Measurements from ENCODE around the gene RBPMS2. TPM values are rescaled to one million over a fixed set of nuclear protein-coding genes. Genes with fewer than 3 reads are reported as not detected.

RBPMS2 gene
- total RNA-seq, 4 donors from 2014 or later = 1.5 to 58.4 (median 6.4) TPM

DNA sequence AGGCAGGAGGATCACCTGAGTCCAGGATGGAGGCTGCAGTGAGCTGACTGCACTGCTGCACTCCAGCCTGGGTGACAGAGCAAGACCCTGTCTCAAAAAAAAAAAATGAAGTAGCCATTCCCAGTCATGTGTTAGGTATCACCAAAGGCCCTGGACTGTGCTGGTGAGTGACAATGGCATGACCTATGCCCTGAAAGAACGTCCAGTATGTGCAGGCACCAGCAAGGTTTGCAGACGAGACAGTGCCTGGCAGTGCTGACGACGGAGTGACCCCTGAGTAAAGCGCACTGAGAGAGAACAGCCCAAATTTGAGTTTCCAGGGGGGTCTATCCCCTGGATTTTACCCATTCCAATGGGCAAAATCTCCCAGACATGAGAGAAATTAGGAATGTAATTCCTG is 45.2 kb downstream of the RBPMS2 start:
- Histone ChIP-seq H3K36me3 (no peaks in the 10 kb centered on the region), H3K4me1 (no peaks in the 10 kb centered on the region), H3K4me3 (no peak overlapping the region), H3K9me3 (no peaks in the 10 kb centered on the region), H3K27ac (no peak overlapping the region), H3K27me3 (no peaks in the 10 kb centered on the region)
- no peak for DNase-seq
- intact Hi-C loops (cut with DNase I; ENCODE audit: low total_unique reads) = loop anchor here (2.0 to 10.0 kb wide), 3 partner anchors 43 to 175 kb away; no protein-coding TSS in a partner anchor
- no peak for TF ChIP-seq POLR2A (IDR thresholded peaks at IDR 0.05)
- TF ChIP-seq, protein P1, sequence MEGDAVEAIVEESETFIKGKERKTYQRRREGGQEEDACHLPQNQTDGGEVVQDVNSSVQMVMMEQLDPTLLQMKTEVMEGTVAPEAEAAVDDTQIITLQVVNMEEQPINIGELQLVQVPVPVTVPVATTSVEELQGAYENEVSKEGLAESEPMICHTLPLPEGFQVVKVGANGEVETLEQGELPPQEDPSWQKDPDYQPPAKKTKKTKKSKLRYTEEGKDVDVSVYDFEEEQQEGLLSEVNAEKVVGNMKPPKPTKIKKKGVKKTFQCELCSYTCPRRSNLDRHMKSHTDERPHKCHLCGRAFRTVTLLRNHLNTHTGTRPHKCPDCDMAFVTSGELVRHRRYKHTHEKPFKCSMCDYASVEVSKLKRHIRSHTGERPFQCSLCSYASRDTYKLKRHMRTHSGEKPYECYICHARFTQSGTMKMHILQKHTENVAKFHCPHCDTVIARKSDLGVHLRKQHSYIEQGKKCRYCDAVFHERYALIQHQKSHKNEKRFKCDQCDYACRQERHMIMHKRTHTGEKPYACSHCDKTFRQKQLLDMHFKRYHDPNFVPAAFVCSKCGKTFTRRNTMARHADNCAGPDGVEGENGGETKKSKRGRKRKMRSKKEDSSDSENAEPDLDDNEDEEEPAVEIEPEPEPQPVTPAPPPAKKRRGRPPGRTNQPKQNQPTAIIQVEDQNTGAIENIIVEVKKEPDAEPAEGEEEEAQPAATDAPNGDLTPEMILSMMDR (IDR thresholded peaks at IDR 0.05) = no peak

DNA sequence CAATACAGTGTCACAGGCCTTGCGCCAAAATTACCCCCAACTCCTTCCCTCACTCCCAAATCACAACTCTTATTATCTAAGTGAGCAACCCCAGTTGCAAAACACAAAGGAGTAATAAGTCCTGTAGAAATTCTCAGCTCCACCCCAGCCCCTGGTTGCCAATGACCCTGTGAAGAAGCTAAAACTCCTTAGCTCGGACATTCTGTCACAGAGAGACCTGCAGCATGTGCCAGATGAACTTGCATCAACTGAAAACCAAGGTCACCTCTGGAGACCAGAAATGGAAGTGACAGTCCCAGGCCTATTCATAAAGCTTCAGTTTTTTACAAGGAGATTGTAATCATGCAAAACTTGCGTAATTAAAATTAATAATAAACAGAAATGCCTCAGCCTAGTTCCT is 55.2 kb downstream of the RBPMS2 start:
- Histone ChIP-seq H3K9me3 (no peaks in the 10 kb centered on the region), H3K4me1 (no peaks in the 10 kb centered on the region), H3K27ac (peak overlapping the region in 1 of 2 donors; percentile 10), H3K36me3 (no peaks in the 10 kb centered on the region), H3K4me3 (no peak overlapping the region), H3K27me3 (no peaks in the 10 kb centered on the region)
- TF ChIP-seq POLR2A (IDR thresholded peaks at IDR 0.05) = no peak
- TF ChIP-seq, protein P1 (IDR thresholded peaks at IDR 0.05) = no peak
- DNase-seq = no peak
- intact Hi-C loops (cut with DNase I; ENCODE audit: low total_unique reads) = no loop called here

DNA sequence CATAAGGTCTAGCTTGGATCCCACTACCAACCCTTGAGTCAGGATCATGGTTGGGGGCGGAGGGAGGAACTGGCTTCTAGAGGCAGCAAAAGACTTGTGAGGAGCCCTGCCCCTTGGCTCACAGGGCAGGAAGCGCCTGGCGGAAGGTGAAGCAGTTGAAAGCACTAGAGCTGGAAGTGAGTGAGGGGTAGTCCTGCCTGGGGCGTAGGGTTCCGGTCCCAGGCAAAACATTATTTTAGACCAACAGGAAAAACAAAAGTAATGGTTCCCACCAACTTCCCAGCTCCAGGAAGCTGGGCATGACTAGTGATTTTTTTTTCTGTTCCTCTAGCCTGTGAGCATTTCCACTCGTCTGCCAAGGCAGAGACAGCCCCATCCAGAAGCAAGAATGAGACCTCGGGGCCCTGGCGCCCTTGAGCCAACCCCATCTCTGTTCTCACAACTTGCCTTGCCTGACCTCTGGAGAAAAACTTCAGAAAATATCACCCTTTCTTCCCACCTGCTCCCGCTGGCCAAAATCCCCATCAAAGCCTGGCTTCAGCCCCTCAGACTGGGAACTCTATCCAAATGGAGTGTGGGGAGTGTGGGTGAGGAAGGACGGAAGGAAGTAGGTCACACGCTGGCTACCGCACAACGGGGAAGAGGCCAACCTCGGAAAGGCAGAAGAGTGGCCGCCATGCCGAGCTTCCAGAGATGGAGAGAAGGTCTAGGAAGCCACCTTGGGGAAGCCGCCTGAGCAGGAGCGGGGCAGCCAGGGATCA is 57.5 kb downstream of the RBPMS2 start:
- no peak for DNase-seq
- no peaks in the 10 kb centered on the region for H3K9me3 ChIP-seq
- H3K27me3 ChIP-seq = no peaks in the 10 kb centered on the region
- no peaks in the 10 kb centered on the region for H3K36me3 ChIP-seq
- H3K4me3 ChIP-seq = no peak overlapping the region
- intact Hi-C loops (cut with DNase I; ENCODE audit: low total_unique reads) = no loop called here
- peak overlapping the region; percentile 71 to 81 for H3K27ac ChIP-seq
- no peak for TF ChIP-seq POLR2A (IDR thresholded peaks at IDR 0.05)
- TF ChIP-seq, protein P1 (IDR thresholded peaks at IDR 0.05) = no peak
- no peaks in the 10 kb centered on the region for H3K4me1 ChIP-seq

DNA sequence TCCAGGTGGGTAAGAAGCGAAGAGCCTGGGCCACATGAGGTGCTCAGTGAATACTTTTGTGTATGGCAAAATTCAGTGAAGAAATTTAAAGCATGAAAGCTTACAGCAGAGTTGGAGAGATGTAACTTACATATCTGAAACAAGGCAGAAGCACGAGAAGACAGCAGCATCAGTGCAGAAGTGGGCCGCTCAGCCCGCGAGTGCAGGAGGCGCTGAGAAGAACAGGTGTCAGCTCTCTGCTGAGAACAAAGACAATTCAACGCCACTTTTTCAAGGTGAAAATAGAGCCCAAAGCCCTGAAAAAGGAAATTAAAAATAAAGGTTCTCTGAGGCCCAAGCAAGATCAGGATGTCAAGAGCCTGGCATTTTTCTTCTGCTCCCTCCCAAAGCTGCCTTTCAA is 58.3 kb downstream of the RBPMS2 start:
- Histone ChIP-seq H3K27me3 (no peaks in the 10 kb centered on the region), H3K27ac (peak overlapping the region; percentile 71 to 81), H3K9me3 (no peaks in the 10 kb centered on the region), H3K4me1 (no peaks in the 10 kb centered on the region), H3K4me3 (no peak overlapping the region), H3K36me3 (no peaks in the 10 kb centered on the region)
- DNase-seq = no peak
- TF ChIP-seq, protein P1 (IDR thresholded peaks at IDR 0.05) = no peak
- no peak for TF ChIP-seq POLR2A (IDR thresholded peaks at IDR 0.05)
- intact Hi-C loops (cut with DNase I; ENCODE audit: low total_unique reads) = no loop called here

DNA sequence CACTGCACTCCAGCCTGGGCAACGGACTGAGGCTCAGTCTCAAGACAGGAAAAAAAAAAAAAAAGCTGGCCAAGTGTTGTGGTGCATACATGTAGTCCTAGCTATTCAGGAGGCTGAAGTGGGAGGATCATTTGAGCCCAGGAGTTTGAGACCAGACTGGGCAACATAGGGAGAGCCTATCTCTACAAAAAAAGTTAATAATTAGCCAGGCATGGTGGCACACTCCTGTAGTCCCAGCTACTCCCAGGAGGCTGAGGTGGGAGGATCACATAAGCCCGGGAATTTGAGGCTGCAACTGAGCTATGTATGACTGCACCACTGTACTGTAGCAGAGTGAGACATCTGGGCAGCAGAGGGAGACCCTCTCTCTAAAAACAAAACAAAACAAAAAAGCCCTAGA is 58.9 kb downstream of the RBPMS2 start:
- intact Hi-C loops (cut with DNase I; ENCODE audit: low total_unique reads) = no loop called here
- H3K9me3 ChIP-seq = no peaks in the 10 kb centered on the region
- TF ChIP-seq, protein P1 (IDR thresholded peaks at IDR 0.05) = no peak
- TF ChIP-seq POLR2A (IDR thresholded peaks at IDR 0.05) = no peak
- H3K36me3 ChIP-seq = no peaks in the 10 kb centered on the region
- no peaks in the 10 kb centered on the region for H3K27me3 ChIP-seq
- peak overlapping the region in 1 of 2 donors; percentile 81 for H3K27ac ChIP-seq
- DNase-seq = no peak
- no peak overlapping the region for H3K4me3 ChIP-seq
- H3K4me1 ChIP-seq = no peaks in the 10 kb centered on the region

Measured in uterus (tissue), 4 donors.